SU-DHL-6 (cell line): ENCODE measurements around the gene ROR1.

Experiments
- H2AFZ ChIP-seq: fragments of 200-600 bp; sonication (generic); 2 replicates; pipeline ENCODE4 v1.6.1; 2014; ENCODE audit warnings: low read depth, mild to moderate bottlenecking, moderate library complexity, mixed read lengths, antibody characterized with exemption, low read length; ENCODE audit not compliant: severe bottlenecking
- H3F3A ChIP-seq: fragments of 200-600 bp; shearing (Covaris generic); 2 replicates; pipeline ENCODE4 v1.6.0; 2016; ENCODE audit warnings: antibody characterized with exemption, mild to moderate bottlenecking; ENCODE audit not compliant: insufficient read depth
- H3K27ac ChIP-seq: fragments of 200-600 bp; sonication (generic); 2 replicates; pipeline ENCODE4 v1.5.1; 2016; ENCODE audit warnings: low read depth, mild to moderate bottlenecking, low read length, moderate library complexity, mixed read lengths
- H3K27me3 ChIP-seq: fragments of 200-600 bp; sonication (generic), shearing (Covaris generic); 2 replicates; pipeline ENCODE4 v1.6.0; 2014; ENCODE audit warnings: mild to moderate bottlenecking, low read length
- H3K36me3 ChIP-seq: fragments of 200-600 bp; sonication (generic); 2 replicates; pipeline ENCODE4 v1.6.1; 2014; ENCODE audit warnings: mild to moderate bottlenecking, low read length, mixed read lengths
- H3K4me2 ChIP-seq: fragments of 300-600, 200-600 bp; shearing (Covaris generic), sonication (generic); 2 replicates; pipeline ENCODE4 v1.6.0; 2014; ENCODE audit warnings: low read length, low read depth, mild to moderate bottlenecking; ENCODE audit not compliant: poor library complexity, severe bottlenecking
- H3K4me3 ChIP-seq: fragments of 200-600 bp; sonication (generic); 2 replicates; pipeline ENCODE4 v1.5.1; 2014; ENCODE audit warnings: antibody characterized with exemption, low read length, mild to moderate bottlenecking, mixed read lengths; ENCODE audit not compliant: insufficient read depth, poor library complexity, severe bottlenecking
- H3K79me2 ChIP-seq: fragments of 200-600 bp; sonication (generic); 2 replicates; pipeline ENCODE4 v1.6.1; 2014; ENCODE audit warnings: mild to moderate bottlenecking, low read length, moderate library complexity; ENCODE audit not compliant: insufficient read depth
- H3K9ac ChIP-seq: fragments of 200-600 bp; sonication (generic); 2 replicates; pipeline ENCODE4 v1.7.0; 2014; ENCODE audit warnings: mild to moderate bottlenecking, low read length
- H3K9me2 ChIP-seq: fragments of 200-600 bp; sonication (generic); replicated peaks from 2 replicates; pipeline ENCODE4 v1.6.1; 2014; ENCODE audit warnings: low read length; ENCODE audit not compliant: insufficient read depth
- H3K9me3 ChIP-seq: fragments of 200-600 bp; sonication (generic); 2 replicates; pipeline ENCODE4 v1.6.1; 2014; ENCODE audit warnings: low read length, mixed read lengths; ENCODE audit not compliant: insufficient read depth
- H4K20me1 ChIP-seq: fragments of 200-600 bp; sonication (generic); 2 replicates; pipeline ENCODE4 v1.6.1; 2014; ENCODE audit warnings: low read depth, mild to moderate bottlenecking, antibody characterized with exemption, low read length, moderate library complexity, mixed read lengths
- CTCF ChIP-seq: fragments of 200-600 bp; sonication (generic); IDR thresholded peaks from one replicate; pipeline ENCODE4 v1.5.1; 2017; ENCODE audit warnings: antibody characterized with exemption, mild to moderate bottlenecking, low read length, moderate library complexity; ENCODE audit not compliant: insufficient read depth, poor library complexity, severe bottlenecking
- EZH2phosphoT487 ChIP-seq: fragments of 200-600 bp; sonication (generic), shearing (Covaris generic); conservative IDR thresholded peaks from 2 replicates; pipeline ENCODE4 v1.6.1; 2018; ENCODE audit warnings: mild to moderate bottlenecking, antibody characterized with exemption, low read length, moderate library complexity, mixed read lengths

Gene ROR1

GRCh38 chr1:63732666-63733065, 41.2 kb upstream of the ROR1 start:
- Histone ChIP-seq H3K79me2 (no peaks in the 10 kb centered on the region), H4K20me1 (no peaks in the 10 kb centered on the region), H3F3A (no peaks in the 10 kb centered on the region), H3K27ac (no peak overlapping the region), H3K9me2 (no peaks in the 10 kb centered on the region), H3K9me3 (no peaks in the 10 kb centered on the region), H3K4me2 (no peak overlapping the region), H3K9ac (no peak overlapping the region), H2AFZ (no peak overlapping the region), H3K4me3 (no peak overlapping the region), H3K27me3 (no peaks in the 10 kb centered on the region), H3K36me3 (no peaks in the 10 kb centered on the region)
- no peak for TF ChIP-seq CTCF
- no peak for TF ChIP-seq EZH2phosphoT487

DNA sequence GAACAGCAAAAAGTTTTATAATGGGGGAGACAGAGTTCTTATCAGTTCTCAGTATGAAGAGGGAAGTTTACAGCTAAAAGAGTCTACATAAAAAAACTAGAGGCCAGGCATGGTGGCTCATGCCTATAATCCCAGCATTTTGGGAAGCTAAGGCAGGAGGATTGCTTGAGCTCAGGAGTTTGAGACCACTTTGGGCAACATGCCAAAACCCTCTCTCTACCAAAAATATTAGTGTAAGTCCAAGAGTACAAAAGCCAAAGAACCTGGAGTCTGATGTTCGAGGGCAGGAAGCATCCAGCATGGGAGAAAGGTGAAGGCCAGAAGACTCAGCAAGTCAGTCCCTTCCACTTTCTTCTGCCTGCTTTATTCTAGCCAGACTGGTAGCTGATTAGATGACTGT, 35.0 kb upstream of the ROR1 start:
- H3K27ac ChIP-seq: no peak overlapping the region
- no peaks in the 10 kb centered on the region for H4K20me1 ChIP-seq
- H3K36me3 ChIP-seq: no peaks in the 10 kb centered on the region
- no peak overlapping the region for H3K4me3 ChIP-seq
- no peak overlapping the region for H3K9ac ChIP-seq
- no peaks in the 10 kb centered on the region for H3K9me2 ChIP-seq
- no peaks in the 10 kb centered on the region for H3F3A ChIP-seq
- no peaks in the 10 kb centered on the region for H3K27me3 ChIP-seq
- H3K4me2 ChIP-seq: no peak overlapping the region
- no peaks in the 10 kb centered on the region for H3K9me3 ChIP-seq
- H3K79me2 ChIP-seq: no peaks in the 10 kb centered on the region
- H2AFZ ChIP-seq: no peak overlapping the region
- TF ChIP-seq EZH2phosphoT487 (no peak), CTCF (no peak)

DNA sequence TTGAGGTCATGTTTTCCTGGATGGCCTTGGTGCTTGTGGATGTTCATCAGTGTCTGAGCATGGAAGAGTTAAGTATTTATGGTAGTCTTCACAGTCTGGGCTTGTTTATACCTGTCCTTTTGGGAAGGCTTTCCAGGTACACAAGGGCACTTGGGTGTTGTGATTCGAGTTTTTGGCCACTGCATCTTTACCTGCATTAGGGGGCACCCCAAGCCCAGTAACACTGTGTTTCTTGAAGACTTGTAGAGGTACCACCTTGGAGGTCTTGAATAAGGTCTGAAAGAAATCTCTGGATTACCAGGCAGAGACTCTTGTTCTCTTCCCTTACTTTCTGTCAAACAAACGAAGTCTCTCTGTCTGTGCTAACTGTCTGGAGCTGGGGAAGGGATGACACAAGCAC, 34.4 kb upstream of the ROR1 start:
- H3K27me3 ChIP-seq: no peaks in the 10 kb centered on the region
- H4K20me1 ChIP-seq: no peaks in the 10 kb centered on the region
- H3K36me3 ChIP-seq: no peaks in the 10 kb centered on the region
- H2AFZ ChIP-seq: no peak overlapping the region
- H3K27ac ChIP-seq: no peak overlapping the region
- no peaks in the 10 kb centered on the region for H3F3A ChIP-seq
- no peak overlapping the region for H3K9ac ChIP-seq
- no peak for TF ChIP-seq CTCF
- no peak for TF ChIP-seq EZH2phosphoT487
- H3K9me2 ChIP-seq: no peaks in the 10 kb centered on the region
- no peaks in the 10 kb centered on the region for H3K9me3 ChIP-seq
- H3K4me3 ChIP-seq: no peak overlapping the region
- H3K79me2 ChIP-seq: no peaks in the 10 kb centered on the region
- no peak overlapping the region for H3K4me2 ChIP-seq

GRCh38 chr1:63740432-63740831, 33.4 kb upstream of the ROR1 start:
- Histone ChIP-seq H3K9ac (no peak overlapping the region), H3K9me2 (no peaks in the 10 kb centered on the region), H3K79me2 (no peaks in the 10 kb centered on the region), H3K27ac (no peak overlapping the region), H3K4me2 (no peak overlapping the region), H3K36me3 (no peaks in the 10 kb centered on the region), H3K9me3 (no peaks in the 10 kb centered on the region), H3K4me3 (no peak overlapping the region), H3F3A (no peaks in the 10 kb centered on the region), H4K20me1 (no peaks in the 10 kb centered on the region), H2AFZ (no peak overlapping the region), H3K27me3 (no peaks in the 10 kb centered on the region)
- TF ChIP-seq EZH2phosphoT487: no peak
